ENCODE results near the gene MB21D2.
"Not testable (repeated sequence)": the region's sequence is repeated elsewhere in the genome, so short reads cannot be mapped to it uniquely, and the experiment has no call there.

MB21D2 gene

GRCh38 chr3:192799721-192800120, 117.9 kb downstream of the MB21D2 start:
- no peak for DNase-seq

- no peak for DNase-seq
Observed at GRCh38 chr3:192795021-192795420, 122.6 kb downstream of the MB21D2 start.

- no peak for DNase-seq
Observed at GRCh38 chr3:192794216-192794615, 123.4 kb downstream of the MB21D2 start.

GRCh38 chr3:192788816-192789515, 128.7 kb downstream of the MB21D2 start:
- not testable (repeated sequence) for DNase-seq

GRCh38 chr3:192778508-192778907, 139.1 kb downstream of the MB21D2 start:
- DNase-seq = no peak

DNA sequence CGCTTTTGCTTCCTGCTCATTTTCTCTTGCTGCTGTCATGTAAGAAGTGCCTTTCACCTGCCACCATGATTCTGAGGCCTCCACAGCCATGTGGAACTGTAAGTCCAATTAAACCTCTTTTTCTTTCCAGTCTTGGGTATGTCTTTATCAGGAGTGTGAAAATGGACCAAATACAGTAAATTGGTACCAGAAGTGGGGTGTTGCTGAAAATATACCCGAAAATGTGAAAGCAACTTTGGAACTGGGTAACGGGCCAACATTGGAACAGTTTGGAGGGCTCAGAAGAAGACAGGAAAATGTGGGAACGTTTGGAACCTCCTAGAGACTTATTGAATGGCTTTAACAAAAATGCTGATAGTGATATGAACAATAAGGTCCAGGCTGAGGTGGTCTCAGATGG, 143.3 kb downstream of the MB21D2 start:
- not testable (repeated sequence) for DNase-seq

GRCh38 chr3:192772240-192772894, 145.3 kb downstream of the MB21D2 start:
- DNase-seq = peak; percentile 18

DNA sequence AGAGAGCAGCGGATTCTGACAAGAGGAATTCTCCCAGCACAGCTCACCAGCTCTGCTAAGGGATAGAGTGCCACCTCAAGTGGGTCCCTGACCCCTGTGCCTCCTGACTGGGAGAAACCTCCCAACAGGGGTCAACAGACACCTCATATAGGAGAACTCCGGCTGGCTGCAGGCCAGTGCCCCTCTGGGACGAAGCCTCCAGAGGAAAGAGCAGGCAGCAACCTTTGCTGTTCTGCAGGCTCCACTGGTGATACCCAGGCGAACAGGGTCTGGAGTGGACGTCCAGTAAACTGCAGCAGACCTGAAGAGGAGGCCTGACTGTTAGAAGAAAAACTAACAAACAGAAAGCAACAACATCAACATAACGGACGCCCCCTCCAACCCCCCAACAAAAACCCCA, 159.0 kb downstream of the MB21D2 start:
- DNase-seq = no peak

DNA sequence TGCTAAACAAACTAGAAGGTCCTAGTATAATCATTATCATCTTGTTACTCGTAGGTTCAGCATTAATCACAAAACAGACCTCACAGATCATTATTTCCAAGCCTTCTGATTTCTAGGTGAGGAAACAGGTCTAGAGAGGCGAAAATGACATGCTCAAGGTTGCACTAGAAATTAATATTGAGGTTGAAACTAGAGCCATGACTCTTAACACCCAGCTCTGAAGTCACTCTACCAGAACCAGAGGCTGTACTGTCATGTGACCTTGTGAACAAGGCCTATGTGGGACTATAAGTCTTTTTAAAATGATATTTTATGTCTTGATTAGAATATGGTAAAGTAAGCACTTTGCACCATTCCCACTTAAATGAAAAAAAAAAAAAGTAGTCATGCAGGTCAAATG, 166.5 kb downstream of the MB21D2 start:
- DNase-seq = no peak

DNA sequence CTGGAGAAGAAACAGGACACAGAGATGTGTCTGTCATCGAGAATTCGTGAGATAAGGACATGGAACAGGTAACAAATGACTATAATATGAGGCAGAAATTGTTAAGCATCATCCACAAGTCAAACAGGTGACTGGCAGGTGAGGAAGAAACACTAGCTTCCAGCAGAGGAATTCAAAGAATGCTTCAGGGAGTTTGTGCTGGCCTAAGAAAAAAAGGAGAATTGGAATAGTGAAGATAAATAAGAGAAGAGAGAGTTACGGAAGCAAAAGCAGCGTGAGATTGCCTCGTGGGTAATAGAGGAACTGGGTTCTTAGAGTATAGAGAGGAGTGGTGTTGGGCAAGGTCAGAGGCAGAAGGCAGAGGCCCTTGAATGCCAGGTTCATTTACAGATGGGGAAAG, 167.5 kb downstream of the MB21D2 start:
- no peak for DNase-seq

GRCh38 chr3:192747746-192748145, 169.9 kb downstream of the MB21D2 start:
- DNase-seq = no peak

- no peak for DNase-seq
Observed at GRCh38 chr3:192747145-192747544, 170.5 kb downstream of the MB21D2 start.
